Mesenchymal stem cell (in vitro differentiated cells and primary cell): ENCODE results near the gene SPATA13.

Experiments
- DNase-seq: peaks from one replicate; pipeline ENCODE4 v3.0.0-alpha.2; 2013
- H2AFZ ChIP-seq: one replicate; pipeline ENCODE4 v1.6.1; 2013; ENCODE audit warnings: low read depth, mild to moderate bottlenecking, control low read depth, inconsistent platforms, low read length, moderate library complexity
- H2AK5ac ChIP-seq: 2 replicates; pipeline ENCODE4 v1.6.1; 2013; ENCODE audit warnings: low read length, moderate library complexity, mild to moderate bottlenecking, inconsistent platforms; ENCODE audit not compliant: severe bottlenecking
- H2BK120ac ChIP-seq: one replicate; pipeline ENCODE4 v1.6.1; 2013; ENCODE audit warnings: low read depth, mild to moderate bottlenecking, inconsistent platforms, low read length, moderate library complexity
- H2BK12ac ChIP-seq, 2 experiments: one replicate each; pipeline ENCODE4 v1.6.1; 2013; ENCODE audit warnings: inconsistent platforms in 2 of 2, low read length in 2 of 2, mild to moderate bottlenecking in 2 of 2, moderate library complexity in 2 of 2, control low read depth in 1 of 2
- H2BK15ac ChIP-seq: one replicate; pipeline ENCODE4 v1.6.1; 2013; ENCODE audit warnings: mild to moderate bottlenecking, low read depth, inconsistent platforms; ENCODE audit not compliant: poor library complexity, severe bottlenecking
- H2BK5ac ChIP-seq: 2 replicates; pipeline ENCODE4 v1.6.1; 2013; ENCODE audit warnings: low read depth, mild to moderate bottlenecking, low read length, control low read depth, inconsistent platforms; ENCODE audit not compliant: poor library complexity, severe bottlenecking
- H3K14ac ChIP-seq, 2 experiments: one replicate each; pipeline ENCODE4 v1.6.1; 2013; ENCODE audit warnings: inconsistent platforms in 2 of 2, low read length in 2 of 2, control low read depth in 1 of 2, mild to moderate bottlenecking in 1 of 2, moderate library complexity in 1 of 2
- H3K18ac ChIP-seq, 2 experiments: one replicate each; pipeline ENCODE4 v1.6.1; 2013; ENCODE audit warnings: inconsistent platforms in 2 of 2, low read length in 2 of 2, control low read depth in 1 of 2, low read depth in 1 of 2, mild to moderate bottlenecking in 1 of 2
- H3K23ac ChIP-seq, 2 experiments: one replicate each; pipeline ENCODE4 v1.6.1; 2013; ENCODE audit warnings: inconsistent platforms in 2 of 2, low read length in 2 of 2, mild to moderate bottlenecking in 2 of 2, moderate library complexity in 2 of 2, control low read depth in 1 of 2
- H3K27ac ChIP-seq: 2 replicates; pipeline ENCODE4 v1.5.1; 2013; ENCODE audit warnings: mild to moderate bottlenecking, moderate library complexity, low read length, control low read depth, inconsistent platforms; ENCODE audit not compliant: poor library complexity, severe bottlenecking
- H3K27me3 ChIP-seq, 2 experiments: 2 replicates each; pipeline versions ENCODE4 v1.6.1 to v1.7.0; 2013; ENCODE audit warnings: low read length in 2 of 2, mild to moderate bottlenecking in 2 of 2, moderate library complexity in 2 of 2, control low read depth in 1 of 2, inconsistent platforms in 1 of 2; ENCODE audit not compliant: control insufficient read depth in 1 of 2, insufficient read depth in 1 of 2
- H3K36me3 ChIP-seq, 2 experiments: 2 replicates each; pipeline versions ENCODE4 v1.6.1 to v1.7.0; 2013; ENCODE audit warnings: low read length in 2 of 2, control low read depth in 1 of 2, inconsistent platforms in 1 of 2, low read depth in 1 of 2, mild to moderate bottlenecking in 1 of 2; ENCODE audit not compliant: insufficient read depth in 2 of 2, control insufficient read depth in 1 of 2
- H3K4ac ChIP-seq, 2 experiments: one replicate each; pipeline ENCODE4 v1.6.1; 2013; ENCODE audit warnings: inconsistent platforms in 2 of 2, low read length in 2 of 2, mild to moderate bottlenecking in 2 of 2, moderate library complexity in 2 of 2, control low read depth in 1 of 2, low read depth in 1 of 2
- H3K4me1 ChIP-seq: 2 replicates; pipeline ENCODE4 v1.6.1; 2013; ENCODE audit warnings: low read depth, low read length, control low read depth; ENCODE audit not compliant: control insufficient read depth, insufficient read depth
- H3K4me2 ChIP-seq: 2 replicates; pipeline ENCODE4 v1.6.1; 2013; ENCODE audit warnings: low read length, mild to moderate bottlenecking, inconsistent platforms; ENCODE audit not compliant: poor library complexity, severe bottlenecking
- H3K4me3 ChIP-seq, 2 experiments: 2 replicates each; pipeline versions ENCODE4 v1.5.1 to v1.7.0; 2013; ENCODE audit warnings: low read length in 2 of 2, mild to moderate bottlenecking in 2 of 2, control low read depth in 1 of 2, low read depth in 1 of 2; ENCODE audit not compliant: insufficient read depth in 1 of 2
- H3K79me1 ChIP-seq: replicated peaks from 2 replicates; pipeline ENCODE4 v1.6.1; 2013; ENCODE audit warnings: mild to moderate bottlenecking, control low read depth, low read length, inconsistent platforms; ENCODE audit not compliant: poor library complexity, severe bottlenecking
- H3K9ac ChIP-seq: 2 replicates; pipeline ENCODE4 v1.7.0; 2013; ENCODE audit warnings: mild to moderate bottlenecking, low read length, moderate library complexity
- H3K9me3 ChIP-seq: 2 replicates; pipeline ENCODE4 v1.7.0; 2013; ENCODE audit warnings: mild to moderate bottlenecking, low read length; ENCODE audit not compliant: control insufficient read depth
- H4K8ac ChIP-seq: one replicate; pipeline ENCODE4 v1.6.1; 2013; ENCODE audit warnings: inconsistent platforms, mild to moderate bottlenecking, low read length, moderate library complexity
- H4K91ac ChIP-seq: one replicate; pipeline ENCODE4 v1.6.1; 2013; ENCODE audit warnings: mild to moderate bottlenecking, low read length, inconsistent platforms
- WGBS: methylation state at CpG from one replicate; pipeline ENCODE4 v1.1.7; 2013; ENCODE audit warnings: mixed read lengths; 5-methylcytosine and 5-hydroxymethylcytosine counted together

The SPATA13 gene

DNA sequence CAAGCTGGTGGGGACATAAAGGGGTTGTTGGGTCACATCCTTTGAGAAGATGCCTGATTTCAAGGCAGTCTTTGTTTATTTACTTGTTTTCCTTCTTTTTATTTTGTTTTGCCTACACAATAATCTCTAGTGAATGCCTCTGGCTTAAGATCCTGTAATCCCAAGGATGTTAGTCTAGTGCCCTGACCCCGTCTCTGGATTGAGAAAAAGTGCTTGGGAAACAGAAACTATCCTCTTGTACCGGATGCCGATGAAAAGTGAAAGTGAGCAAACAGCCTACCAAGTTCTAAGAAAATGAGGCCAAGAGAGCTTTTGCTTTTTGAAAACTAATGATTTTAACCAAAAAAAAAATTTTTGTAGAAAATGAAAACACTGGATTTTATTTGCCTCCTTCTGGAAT is 106.8 kb downstream of the SPATA13 start:
- WGBS: 97% methylated on average over 3 of the region's 3 CpGs
- peak overlapping the region; percentile 31 for H2AK5ac ChIP-seq
- no peaks in the 10 kb centered on the region for H3K9me3 ChIP-seq
- peak; percentile 35 for DNase-seq
- H3K23ac ChIP-seq: no peak overlapping the region
- H3K27me3 ChIP-seq: no peaks in the 10 kb centered on the region
- H3K9ac ChIP-seq: peak overlapping the region; percentile 75
- H3K4me1 ChIP-seq: peaks cover 7% of the 10 kb centered on the region
- no peak overlapping the region for H2BK15ac ChIP-seq
- no peak overlapping the region for H3K27ac ChIP-seq
- no peak overlapping the region for H3K14ac ChIP-seq
- H3K36me3 ChIP-seq: no peaks in the 10 kb centered on the region
- no peak overlapping the region for H4K91ac ChIP-seq
- H4K8ac ChIP-seq: no peak overlapping the region
- H3K4ac ChIP-seq: no peak overlapping the region
- H3K79me1 ChIP-seq: peaks cover 4% of the 10 kb centered on the region
- H2BK120ac ChIP-seq: no peak overlapping the region
- H3K4me3 ChIP-seq: peak overlapping the region in 1 of 2 experiments; percentile 58
- H2BK12ac ChIP-seq: no peak overlapping the region
- no peak overlapping the region for H2AFZ ChIP-seq
- no peak overlapping the region for H2BK5ac ChIP-seq
- H3K4me2 ChIP-seq: no peak overlapping the region
- no peak overlapping the region for H3K18ac ChIP-seq

DNA sequence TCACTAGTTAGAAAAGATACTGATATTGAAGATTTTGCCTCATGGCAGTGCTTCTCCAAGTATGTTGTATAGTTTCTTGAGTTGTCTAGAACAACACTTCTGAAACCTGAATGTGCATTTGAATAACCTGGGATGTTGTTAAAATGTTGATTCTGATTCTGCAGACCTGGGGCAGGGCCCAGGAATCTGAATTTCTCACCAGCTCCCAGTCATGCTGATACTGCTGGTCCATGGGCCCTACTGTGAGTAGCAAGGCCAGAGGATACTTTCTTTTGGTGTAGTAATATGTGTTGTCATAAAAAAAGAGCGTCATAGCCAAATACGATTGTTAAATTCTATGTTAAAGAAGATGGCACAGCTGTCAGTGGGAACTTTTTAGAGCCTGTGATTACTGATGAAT is 107.3 kb downstream of the SPATA13 start:
- Histone ChIP-seq H3K14ac (no peak overlapping the region), H2BK12ac (no peak overlapping the region), H3K9ac (peak overlapping the region; percentile 75), H2AK5ac (no peak overlapping the region), H4K91ac (no peak overlapping the region), H3K9me3 (no peaks in the 10 kb centered on the region), H4K8ac (no peak overlapping the region), H3K23ac (no peak overlapping the region), H3K4me1 (peaks cover 11% of the 10 kb centered on the region), H2AFZ (no peak overlapping the region), H3K18ac (no peak overlapping the region), H3K27ac (no peak overlapping the region), H3K36me3 (no peaks in the 10 kb centered on the region), H2BK120ac (no peak overlapping the region), H3K4ac (no peak overlapping the region), H3K27me3 (no peaks in the 10 kb centered on the region), H3K79me1 (peaks cover 5% of the 10 kb centered on the region), H2BK5ac (no peak overlapping the region), H3K4me2 (no peak overlapping the region), H3K4me3 (peak overlapping the region in 1 of 2 experiments; percentile 58), H2BK15ac (no peak overlapping the region)
- no peak for DNase-seq
- WGBS: 96% methylated on average over 2 of the region's 2 CpGs

DNA sequence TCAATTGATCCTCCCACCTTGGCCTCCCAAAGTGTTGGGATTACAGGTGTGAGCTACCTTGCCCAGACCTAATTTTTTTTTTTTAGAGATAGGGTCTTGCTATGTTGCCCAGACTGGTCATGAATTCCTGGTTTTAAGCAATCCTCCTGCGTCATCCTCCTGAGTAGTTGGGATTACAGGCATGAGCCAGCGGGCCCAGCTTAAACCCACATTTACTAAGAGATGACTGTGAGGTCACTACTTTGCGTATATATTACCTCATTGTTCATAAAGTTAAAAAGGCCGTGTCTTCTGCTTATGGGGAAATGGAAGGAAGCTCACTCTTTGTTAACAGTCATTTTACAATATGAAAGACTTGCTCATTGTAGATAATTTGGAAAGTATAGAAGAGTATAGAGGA is 109.3 kb downstream of the SPATA13 start:
- Histone ChIP-seq H3K9ac (no peak overlapping the region), H3K23ac (no peak overlapping the region), H3K14ac (no peak overlapping the region), H2BK5ac (no peak overlapping the region), H3K4me2 (no peak overlapping the region), H3K4me3 (no peak overlapping the region), H3K27me3 (no peaks in the 10 kb centered on the region), H3K4me1 (peaks cover 18% of the 10 kb centered on the region), H2AK5ac (no peak overlapping the region), H3K18ac (no peak overlapping the region), H3K27ac (no peak overlapping the region), H4K91ac (no peak overlapping the region), H3K79me1 (peaks cover 5% of the 10 kb centered on the region), H3K4ac (no peak overlapping the region), H2BK12ac (no peak overlapping the region), H2AFZ (no peak overlapping the region), H3K9me3 (no peaks in the 10 kb centered on the region), H3K36me3 (no peaks in the 10 kb centered on the region), H2BK120ac (no peak overlapping the region), H2BK15ac (no peak overlapping the region), H4K8ac (no peak overlapping the region)
- DNase-seq: peak; percentile 18
- WGBS: 92% methylated on average over 2 of the region's 4 CpGs

DNA sequence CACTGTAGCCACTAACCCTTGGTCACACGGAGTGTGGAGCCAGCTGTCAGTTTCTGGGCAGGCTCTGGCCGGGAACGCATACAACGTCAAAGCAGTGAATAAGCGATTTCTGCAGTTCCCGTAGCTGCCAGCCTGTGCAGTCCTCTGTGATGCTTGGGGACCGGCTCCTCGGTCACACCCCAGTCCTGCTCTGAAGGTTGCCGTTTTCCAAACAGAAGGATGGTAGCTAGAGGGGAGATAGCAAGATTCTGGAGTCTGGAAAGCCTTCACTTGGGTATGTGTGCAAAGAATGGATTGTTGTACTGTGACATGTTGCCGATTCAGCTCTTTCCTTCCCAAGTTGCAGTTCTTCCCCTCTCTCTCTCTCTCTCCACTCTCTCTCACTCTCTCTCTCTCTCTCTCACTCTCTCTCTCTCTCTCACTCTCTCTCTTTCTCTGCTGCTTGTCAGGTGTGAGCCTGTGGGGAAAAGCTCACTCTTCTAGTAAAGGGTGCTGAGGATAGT is 110.2 kb downstream of the SPATA13 start:
- peaks cover 18% of the 10 kb centered on the region for H3K4me1 ChIP-seq
- H3K27ac ChIP-seq: peak overlapping the region; percentile 84
- H3K9me3 ChIP-seq: no peaks in the 10 kb centered on the region
- H3K18ac ChIP-seq: peak overlapping the region; percentile 5 to 48
- H2BK120ac ChIP-seq: peak overlapping the region; percentile 27
- no peaks in the 10 kb centered on the region for H3K36me3 ChIP-seq
- H2BK12ac ChIP-seq: no peak overlapping the region
- no peak overlapping the region for H4K91ac ChIP-seq
- peak overlapping the region; percentile 37 to 76 for H3K4me3 ChIP-seq
- H3K14ac ChIP-seq: peak overlapping the region in 1 of 2 experiments; percentile 35
- no peak overlapping the region for H3K23ac ChIP-seq
- H3K9ac ChIP-seq: peak overlapping the region; percentile 69
- no peak overlapping the region for H2BK15ac ChIP-seq
- H2AK5ac ChIP-seq: no peak overlapping the region
- H3K4me2 ChIP-seq: peak overlapping the region; percentile 78
- 43% methylated on average over 8 of the region's 10 CpGs for WGBS
- peak overlapping the region; percentile 32 for H2AFZ ChIP-seq
- peaks cover 7% of the 10 kb centered on the region for H3K79me1 ChIP-seq
- no peak overlapping the region for H2BK5ac ChIP-seq
- H3K27me3 ChIP-seq: no peaks in the 10 kb centered on the region
- H3K4ac ChIP-seq: peak overlapping the region; percentile 17 to 51
- peak overlapping the region; percentile 75 for H4K8ac ChIP-seq
- peak; percentile 73 for DNase-seq
